Sciatic nerve (tissue), 2 donors: ENCODE measurements around the gene PID1. TPM values are rescaled to one million over a fixed set of nuclear protein-coding genes. Genes with fewer than 3 reads are reported as not detected.

ENCODE experiments used
- ATAC-seq: fragments of 200-7000 bp; cut with Tn5 transposase; one replicate; pipeline ENCODE4 v1.9.1; 2020; ENCODE audit warnings: mild to moderate bottlenecking, moderate library complexity
- DNase-seq: peaks from one replicate; pipeline ENCODE4 v3.0.0-alpha.2; 2020; ENCODE audit warnings: low spot score
- intact Hi-C: fragments of 100-400 bp; cut with DNase I; formaldehyde crosslinking; loops from one replicate; pipeline ENCODE4 v1.14.2; 2022
- total RNA-seq: library from RNA; stranded (reverse); fragmentation: NEBNext Ultra II Directional; extraction: Animal tissue kit (Norgen Biotek cat#: 25700); gene quantifications from one replicate; pipeline ENCODE4 v1.2.1, GENCODE V29; 2021
- donor health status: DM: no; HTN: no; CAD: no.
- donor health status: DM: no; HTN: no; CAD: no.

Gene PID1
- total RNA-seq, 1 donor from 2014 or later = 24.3 TPM

DNA sequence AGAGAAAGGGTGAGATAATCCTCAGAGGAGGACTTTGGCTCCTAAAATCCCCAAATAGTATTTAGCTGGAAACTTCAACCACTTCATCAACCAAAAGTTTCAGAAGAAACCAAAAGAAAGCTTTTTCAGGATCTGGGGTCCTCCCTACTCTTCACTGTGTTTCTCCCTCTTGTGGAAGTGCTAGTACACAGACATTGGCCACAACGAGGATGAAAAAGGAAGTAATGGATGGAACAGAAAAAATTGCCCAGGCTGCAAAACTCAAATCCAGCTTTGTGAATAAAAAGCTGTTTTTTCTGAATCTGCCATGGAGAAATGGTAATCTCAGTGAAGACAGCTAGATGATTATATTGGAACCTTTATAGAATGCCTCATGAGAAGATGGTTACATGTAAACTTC is 4.0 kb downstream of the PID1 start:
- intact Hi-C loops = no loop called here
- no peak for DNase-seq
- ATAC-seq = no peak

DNA sequence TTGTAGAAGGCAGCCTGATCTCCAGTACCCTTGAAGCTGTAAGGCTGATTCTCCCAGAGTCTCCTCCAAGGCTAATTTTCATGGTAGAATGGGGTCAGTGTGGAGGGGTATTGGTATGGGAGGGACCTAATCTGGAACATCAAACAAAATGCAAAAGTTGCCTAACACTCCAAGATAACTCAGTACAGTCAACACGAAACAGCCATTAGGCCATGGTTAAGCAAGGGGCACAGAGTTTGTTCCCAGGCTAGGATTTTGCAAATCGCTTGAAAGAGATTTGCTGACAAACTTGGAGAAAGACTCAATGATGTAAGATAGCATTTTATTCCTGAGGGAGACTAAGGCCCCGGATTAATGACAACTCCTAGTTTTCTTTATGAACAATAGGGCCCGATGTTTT is 5.4 kb downstream of the PID1 start:
- ATAC-seq (peak; percentile 42), DNase-seq (no peak)
- intact Hi-C loops = no loop called here

DNA sequence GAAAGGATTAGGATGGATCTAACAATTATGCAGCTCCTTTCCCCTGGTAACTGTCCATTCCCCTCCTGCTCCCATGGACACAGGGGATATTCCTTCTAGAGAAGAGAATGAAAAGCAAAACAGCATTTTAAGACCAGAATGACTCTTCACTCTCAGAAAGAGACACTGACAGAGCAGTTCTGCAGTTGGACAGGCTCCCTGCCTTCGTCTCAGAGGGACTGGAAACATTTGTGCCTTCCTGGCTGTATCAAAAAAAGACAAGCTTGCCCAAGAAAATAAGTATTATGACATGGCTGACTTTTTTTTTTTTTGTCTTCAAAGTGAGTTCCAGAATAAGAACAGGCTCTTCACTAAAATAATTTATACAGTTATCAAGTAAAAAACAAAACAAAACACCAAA is 9.5 kb downstream of the PID1 start:
- ATAC-seq (peak; percentile 60), DNase-seq (no peak)
- intact Hi-C loops = no loop called here

DNA sequence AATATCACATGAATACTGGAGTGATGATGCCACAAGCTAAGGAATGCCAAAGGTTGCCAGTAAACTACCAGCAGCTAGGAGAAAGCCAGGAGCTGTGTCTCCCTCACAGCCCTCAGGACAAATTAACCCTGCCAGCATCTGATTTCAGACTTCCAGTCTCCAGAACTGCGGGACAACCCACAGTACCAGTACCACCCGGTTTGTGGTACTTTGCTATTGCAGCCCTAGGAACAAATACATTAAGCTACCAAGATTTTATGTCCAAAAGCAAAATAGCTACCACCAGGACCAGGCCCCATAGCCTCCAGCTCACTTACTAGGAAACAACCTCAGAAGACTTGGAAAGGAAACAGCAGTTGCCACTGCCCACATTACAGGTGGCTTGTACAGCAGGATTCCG is 10.0 kb downstream of the PID1 start:
- intact Hi-C loops = no loop called here
- ATAC-seq = no peak
- no peak for DNase-seq

DNA sequence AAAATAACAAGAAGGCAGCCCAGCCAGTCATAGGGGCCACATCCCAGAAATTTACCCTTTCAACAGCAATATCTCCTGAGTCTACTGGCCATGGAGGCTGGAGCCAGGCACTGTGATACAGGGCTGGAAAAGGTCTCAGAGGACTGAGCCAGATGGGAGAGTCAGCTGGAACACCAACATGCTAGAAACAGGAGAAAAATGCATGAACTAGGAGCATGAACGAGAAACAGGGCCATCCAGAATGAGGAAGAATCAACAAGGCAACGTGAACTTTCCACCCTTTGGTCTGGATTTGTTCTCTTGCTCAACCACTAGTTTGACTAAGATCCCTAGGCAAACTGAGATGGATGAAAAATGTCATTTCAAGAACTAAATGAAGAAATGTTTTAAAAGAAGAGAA is 13.1 kb downstream of the PID1 start:
- DNase-seq (peak; percentile 59), ATAC-seq (peak; percentile 91)
- intact Hi-C loops = no loop called here

DNA sequence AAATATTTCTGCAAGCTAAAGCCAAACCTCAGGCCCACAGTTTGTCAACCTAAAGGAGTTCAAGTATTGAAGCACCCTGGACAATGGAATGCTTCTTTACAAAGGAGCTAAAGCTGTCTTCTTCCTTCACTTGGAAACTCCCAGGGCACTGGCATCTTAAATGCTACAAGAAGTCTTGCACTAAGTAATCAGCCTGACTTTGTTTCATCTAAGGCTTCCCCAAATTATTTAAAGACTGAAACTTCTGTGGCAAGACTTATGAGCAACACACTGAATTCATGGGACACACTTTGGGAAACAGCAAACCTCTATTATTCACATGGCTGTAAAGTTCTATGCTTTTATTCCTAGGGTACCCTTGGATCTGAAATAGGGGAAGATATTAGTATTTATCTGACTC is 14.7 kb downstream of the PID1 start:
- no peak for DNase-seq
- no peak for ATAC-seq
- intact Hi-C loops = no loop called here

DNA sequence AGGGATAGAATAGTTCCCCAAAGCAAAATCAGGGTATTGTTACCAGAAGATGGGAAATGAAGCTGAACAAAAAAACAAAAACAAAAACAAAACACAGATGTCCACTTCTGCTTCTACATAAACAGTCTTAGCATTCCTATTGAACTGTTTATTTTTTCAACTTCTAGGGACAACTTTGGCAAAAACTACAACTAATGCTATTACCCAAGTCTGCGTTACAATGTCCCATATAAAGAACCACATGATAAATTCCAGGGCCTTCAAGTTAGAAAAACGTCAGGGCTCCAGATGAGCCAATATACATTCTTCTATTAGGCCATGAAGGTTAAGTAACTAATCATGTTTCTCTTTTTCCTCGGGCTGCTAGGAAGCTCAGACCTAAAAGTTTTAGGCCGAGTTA is 16.9 kb downstream of the PID1 start:
- intact Hi-C loops = no loop called here
- DNase-seq (no peak), ATAC-seq (no peak)

DNA sequence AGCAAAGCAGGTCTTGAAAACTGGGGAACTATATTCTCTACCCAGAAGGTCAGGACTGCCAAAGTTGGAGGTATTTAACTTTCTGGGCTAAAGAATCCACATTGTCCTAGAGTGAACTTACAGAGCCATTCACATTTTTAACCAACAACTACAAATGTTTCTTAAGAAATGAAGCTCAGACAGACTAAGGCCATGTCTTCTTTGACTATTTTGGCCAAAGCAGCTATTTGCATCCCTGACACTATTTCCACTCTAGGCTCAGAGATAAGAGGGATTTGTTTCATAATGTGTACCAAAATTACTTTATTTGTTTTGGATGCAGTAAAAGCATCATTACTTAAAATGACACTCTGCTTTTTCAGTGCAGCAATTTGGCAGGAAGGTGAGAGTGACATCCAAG is 18.1 kb downstream of the PID1 start:
- DNase-seq = no peak
- ATAC-seq = peak; percentile 74
- intact Hi-C loops = no loop called here

DNA sequence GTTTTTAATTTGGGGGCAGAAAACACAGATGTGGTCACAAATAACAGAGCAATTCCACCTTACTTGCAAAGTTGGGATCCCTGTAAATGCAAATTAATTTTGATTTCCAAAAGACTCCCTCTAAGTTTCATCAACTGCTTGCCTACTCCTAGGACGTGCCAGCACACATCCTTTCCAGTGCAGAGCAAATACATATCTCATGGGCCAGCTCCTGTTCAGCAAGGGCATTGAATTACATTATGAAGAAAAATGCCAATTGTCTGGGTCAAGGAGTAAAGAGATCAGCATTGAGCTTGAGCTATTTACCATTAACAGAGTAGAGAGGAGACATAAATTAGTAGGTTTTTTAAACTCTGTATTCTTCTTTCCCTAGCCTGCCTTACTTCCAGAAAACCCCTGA is 18.8 kb downstream of the PID1 start:
- ATAC-seq = peak; percentile 3
- intact Hi-C loops = no loop called here
- DNase-seq = no peak

DNA sequence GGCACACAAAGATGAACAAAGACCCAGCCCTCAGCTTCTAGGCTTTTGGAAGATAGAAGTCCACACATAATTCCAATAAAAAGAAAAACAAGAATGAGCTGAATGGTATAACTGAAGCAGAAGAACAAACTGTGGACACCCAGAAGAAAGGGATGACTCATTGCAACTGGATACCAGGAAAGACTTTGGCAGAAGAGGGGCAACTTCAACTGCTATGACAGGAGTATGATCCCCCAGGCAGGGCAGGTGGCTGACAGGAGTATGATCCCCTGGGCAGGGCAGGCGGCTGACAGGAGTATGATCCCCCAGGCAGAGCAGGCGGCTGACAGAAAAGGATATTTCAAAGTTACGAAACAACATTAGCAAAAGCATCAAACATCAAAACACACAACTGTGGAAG is 21.6 kb downstream of the PID1 start:
- intact Hi-C loops = no loop called here
- ATAC-seq = no peak
- no peak for DNase-seq

DNA sequence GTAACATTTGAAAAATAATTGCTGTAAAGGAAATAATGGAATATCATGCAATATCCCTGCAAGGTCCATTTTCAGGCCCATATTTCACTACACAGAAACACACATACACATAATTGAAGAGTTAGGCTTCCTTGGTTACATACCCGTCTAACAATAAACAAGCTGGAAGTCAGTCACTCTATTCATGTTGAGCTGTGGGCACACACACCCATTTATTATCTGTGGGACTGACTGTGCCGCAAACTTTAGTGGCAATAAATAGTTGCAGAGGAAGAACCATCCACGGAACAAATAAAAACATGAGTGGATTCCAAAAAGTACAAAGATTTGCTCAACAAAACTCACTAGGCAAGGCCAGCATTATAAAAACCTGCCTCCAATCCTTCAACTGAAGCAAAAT is 24.8 kb downstream of the PID1 start:
- intact Hi-C loops = no loop called here
- ATAC-seq (no peak), DNase-seq (no peak)

DNA sequence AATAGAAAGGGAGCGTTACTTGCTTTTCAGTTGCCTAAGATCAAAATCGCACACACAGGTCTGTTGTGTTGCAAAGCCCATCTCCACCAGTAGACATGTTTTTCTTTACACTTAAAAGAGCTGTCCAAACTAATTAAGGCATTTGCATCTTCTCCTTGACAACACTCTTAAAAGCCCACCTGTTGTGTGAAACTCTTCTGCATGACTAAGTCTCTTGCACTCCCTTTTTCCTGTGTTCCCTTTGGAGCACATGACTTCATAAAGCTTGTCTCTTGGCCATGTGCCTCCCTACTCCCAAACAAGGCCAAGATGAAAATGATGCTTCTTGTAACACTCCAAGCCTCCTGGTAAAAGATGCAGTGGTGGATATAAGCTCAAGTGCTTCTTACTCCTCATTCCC is 26.1 kb downstream of the PID1 start:
- ATAC-seq = no peak
- intact Hi-C loops = no loop called here
- no peak for DNase-seq

DNA sequence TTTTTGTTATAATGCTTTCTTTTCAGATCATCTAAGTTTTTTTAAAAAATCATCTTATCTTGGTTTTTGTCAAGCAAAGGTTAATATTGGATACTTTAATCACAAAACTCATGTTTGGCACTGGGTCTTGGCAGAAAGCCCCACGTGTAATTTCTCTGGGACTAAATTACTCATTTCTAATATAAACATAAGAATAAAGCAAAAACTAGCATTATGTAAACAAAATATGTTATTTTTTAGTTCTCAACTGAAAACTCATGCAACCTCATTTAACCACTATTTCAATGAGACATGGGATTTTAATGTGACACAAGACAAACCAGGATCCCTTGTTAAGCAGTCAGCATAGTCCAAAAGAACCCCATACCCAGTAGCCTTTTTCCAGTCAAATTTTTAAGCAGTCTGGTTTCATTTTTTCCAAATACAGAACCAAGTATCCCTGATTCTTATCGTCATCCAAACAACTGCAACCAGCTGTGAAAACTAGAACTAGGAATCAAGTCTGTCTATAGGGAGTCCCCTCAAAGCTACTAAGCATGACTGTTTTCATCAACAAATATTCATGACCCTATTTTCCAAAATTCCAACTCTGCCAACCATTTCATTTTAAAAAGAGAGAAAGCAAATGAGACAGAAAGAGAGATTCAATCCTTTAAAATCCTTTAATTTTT is 27.1 kb downstream of the PID1 start:
- ATAC-seq = peak; percentile 34
- no peak for DNase-seq
- intact Hi-C loops = no loop called here

DNA sequence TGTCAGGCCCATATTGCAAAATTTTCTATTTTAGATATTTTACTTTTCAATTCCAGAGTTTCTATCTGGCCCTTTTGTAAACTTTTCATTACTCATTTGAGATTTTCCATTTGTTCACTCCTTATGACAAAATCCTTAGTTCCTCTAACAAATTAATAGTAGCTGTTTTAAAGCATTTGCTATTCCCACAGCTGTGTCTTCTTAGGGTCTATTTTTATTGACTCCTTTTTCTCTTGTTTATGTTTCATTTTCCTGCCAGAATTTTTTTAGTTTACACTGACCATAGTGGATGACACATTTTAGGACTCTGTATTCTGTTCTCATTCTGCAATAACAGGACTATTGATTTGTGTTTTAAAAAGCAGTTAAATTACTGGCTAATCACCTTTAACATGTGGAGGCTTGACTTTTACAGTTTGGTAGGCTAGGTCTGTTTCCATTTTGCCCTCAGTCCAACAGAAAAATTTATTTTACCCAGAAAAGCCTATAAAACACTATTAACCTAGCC is 30.0 kb downstream of the PID1 start:
- no peak for ATAC-seq
- no peak for DNase-seq
- intact Hi-C loops = no loop called here

DNA sequence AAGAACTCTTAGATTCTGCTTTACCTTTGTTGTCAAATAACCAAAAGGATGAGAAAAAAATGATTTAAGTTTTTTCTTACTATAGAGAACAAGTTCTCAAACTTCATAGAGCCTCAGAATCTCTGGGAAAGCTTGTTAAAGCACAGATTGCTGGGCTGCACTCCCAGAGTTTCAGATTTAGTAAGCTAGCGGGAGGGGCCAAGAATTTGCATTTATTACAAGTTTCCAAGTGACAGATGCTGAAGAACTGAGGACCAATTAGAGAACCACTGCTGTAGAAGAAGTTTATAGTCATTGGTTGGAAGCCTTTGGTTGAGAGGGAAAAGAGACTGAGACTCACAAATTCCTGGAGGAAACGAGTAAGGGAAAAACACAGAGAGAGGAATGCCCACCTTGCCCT is 32.1 kb downstream of the PID1 start:
- intact Hi-C loops = no loop called here
- DNase-seq = no peak
- no peak for ATAC-seq

DNA sequence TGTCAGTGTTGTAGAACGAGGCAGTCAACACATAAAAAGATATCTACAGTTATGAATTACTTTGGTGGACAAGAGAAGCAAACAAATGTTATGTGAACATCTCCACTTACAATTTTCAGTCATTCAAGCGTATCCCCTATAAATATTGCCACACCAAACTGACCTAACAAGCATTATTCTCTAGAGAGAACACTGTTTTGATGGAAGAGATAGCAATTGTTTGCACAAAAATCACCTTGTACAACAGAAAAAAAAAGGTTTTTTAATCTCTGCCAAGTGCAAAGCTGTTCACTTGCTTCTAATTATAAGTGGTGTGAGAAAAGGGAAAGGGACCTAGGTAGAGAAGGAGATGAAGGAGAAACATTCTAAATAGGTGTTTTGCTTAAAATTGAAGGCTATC is 33.8 kb downstream of the PID1 start:
- DNase-seq (no peak), ATAC-seq (no peak)
- intact Hi-C loops = no loop called here

DNA sequence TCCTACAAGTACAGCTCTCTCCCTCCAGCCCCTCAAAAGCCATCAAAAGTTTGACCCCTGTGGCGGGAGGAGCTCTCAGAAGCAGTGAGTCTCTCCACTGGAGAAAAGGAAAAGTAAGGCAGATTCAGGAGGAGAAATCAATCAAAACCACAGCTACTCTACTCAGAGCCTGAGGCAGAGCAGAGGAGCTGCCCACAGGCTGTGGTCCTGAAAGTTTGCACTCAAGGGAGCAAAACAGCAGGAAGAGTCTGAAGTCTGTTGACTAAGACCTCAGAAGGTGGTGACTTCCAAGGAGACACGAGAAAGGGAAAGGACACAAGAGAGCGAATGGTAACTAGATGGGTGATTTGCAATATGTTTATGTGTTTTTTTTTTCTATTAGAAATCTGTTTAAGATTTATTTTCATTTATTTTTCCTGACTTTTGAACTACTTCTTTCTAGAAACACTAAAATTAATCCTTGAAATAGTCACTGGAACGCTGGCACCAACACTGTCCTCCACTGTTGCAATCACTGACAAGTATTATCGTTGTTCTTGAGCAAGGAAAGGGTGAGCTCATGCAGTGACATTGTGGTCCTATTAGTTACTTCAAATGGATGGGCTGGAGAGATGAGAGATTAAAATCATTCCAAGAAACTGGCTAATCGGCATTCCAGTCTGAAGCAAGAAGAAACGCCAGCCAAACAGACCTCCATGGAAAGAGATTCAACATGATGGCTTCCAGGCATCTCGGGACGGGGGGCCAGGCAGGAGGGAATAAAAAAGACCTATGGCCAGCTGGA is 35.8 kb downstream of the PID1 start:
- ATAC-seq = peak; percentile 78
- intact Hi-C loops = no loop called here
- DNase-seq = no peak

DNA sequence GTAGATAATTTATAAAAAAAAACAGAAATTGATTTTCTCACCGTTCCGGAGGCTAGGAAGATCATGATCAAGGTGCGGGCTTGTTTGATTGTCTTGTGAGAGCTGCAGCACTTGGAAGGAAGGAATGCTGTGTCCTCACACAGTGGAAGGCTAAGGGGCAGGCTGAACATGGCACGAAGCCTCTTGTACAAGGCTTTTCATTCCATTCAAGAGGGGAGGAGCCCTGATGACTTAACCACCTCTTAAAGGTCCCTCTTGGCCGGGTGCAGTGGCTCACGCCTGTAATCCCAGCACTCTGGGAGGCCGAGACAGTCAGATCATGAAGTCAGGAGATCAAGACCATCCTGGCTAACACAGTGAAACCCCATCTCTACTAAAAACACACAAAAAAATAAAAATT is 39.2 kb downstream of the PID1 start:
- intact Hi-C loops = no loop called here
- peak; percentile 47 for ATAC-seq

DNA sequence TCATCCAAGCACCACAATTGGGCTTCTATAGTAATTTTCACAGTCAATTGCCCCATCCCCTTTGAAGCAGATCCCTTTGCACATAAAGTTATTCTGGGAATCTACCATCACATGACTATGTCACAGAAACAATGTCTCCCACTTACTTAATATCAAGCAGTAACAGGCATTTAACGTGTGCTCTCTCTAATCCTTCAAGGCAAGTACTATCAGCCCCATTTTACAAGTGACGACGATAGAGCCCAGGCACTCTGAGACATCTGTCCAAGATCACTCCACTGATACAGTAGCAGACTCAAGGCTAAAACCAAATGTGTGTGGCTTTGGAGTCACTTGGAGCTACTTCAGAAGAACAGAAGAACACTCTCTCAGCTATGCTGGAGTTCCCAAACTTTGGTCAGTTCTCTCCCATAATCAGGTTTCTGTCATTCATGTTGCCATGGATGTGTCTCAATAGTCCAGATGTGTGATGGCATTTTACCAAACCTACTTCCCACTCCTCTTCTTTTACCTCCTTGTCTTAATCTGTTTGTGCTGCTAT is 39.7 kb downstream of the PID1 start:
- intact Hi-C loops = no loop called here
- ATAC-seq (no peak), DNase-seq (no peak)

More for the DNA sequence above, 39.2 kb downstream of the PID1 start:
- DNase-seq = no peak

DNA sequence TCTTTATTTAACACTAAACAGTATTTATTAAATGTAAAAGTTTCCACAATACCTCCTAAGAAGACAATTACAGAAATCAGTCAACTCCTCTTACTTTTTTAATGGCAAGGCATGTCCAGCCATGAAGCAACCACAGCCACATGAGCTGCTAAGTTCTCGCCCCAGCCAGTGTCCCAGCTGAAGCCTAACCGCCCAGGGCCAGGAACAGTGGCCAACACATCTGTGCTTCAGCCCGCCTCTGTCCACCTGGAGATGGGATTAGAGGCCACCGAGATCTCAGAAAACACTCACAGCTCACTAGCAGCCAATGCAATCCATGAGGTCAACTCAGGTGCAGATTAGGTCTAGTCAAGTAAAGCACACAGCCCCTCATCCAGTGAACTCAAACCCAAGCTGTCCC is 40.2 kb downstream of the PID1 start:
- intact Hi-C loops = no loop called here
- no peak for DNase-seq
- ATAC-seq = peak; percentile 67
